ENCODE data around the gene PARP14. TPM values are rescaled to one million over a fixed set of nuclear protein-coding genes. Genes with fewer than 3 reads are reported as not detected.

Gene PARP14
- polyA plus RNA-seq, 2 of the 4 experiments (the other 2 are of a cell fraction) = 7.5 to 23.6 TPM

- TF ChIP-seq NPAS2 (CRISPR knock-in tag; IDR thresholded peaks at IDR 0.05; ENCODE audit: borderline replicate concordance) = no peak
These were observed 36.0 kb downstream of the PARP14 start (continued) for GRCh38 chr3:122716667-122717066.

GRCh38 chr3:122719273-122719921 lies 38.8 kb downstream of the PARP14 start:
- Histone ChIP-seq H3K9me3 (no peaks in the 10 kb centered on the region), H3K4me3 (no peak overlapping the region), H3K27ac (no peak overlapping the region), H3K4me1 (no peaks in the 10 kb centered on the region), H3K4me2 (no peak overlapping the region)
- 83% methylated on average over 3 of the region's 3 CpGs for WGBS (ENCODE audit: missing lambda C conversion rate)
- TF ChIP-seq NPAS2 (CRISPR knock-in tag; IDR thresholded peaks at IDR 0.05; ENCODE audit: borderline replicate concordance) (no peak), FOSL2 (IDR thresholded peaks at IDR 0.05) (no peak), FOSL2 (CRISPR knock-in tag; IDR thresholded peaks at IDR 0.05) (no peak), BHLHE40 (IDR thresholded peaks at IDR 0.05; ENCODE audit: low read depth, low read length) (no peak), HOXA7 (CRISPR knock-in tag; IDR thresholded peaks at IDR 0.05) (no peak), E2F6 (IDR thresholded peaks at IDR 0.05; ENCODE audit: borderline replicate concordance, low read depth) (no peak), ZC3H11A (IDR thresholded peaks at IDR 0.05) (no peak), HOXB5 (CRISPR knock-in tag; IDR thresholded peaks at IDR 0.05) (no peak), POLR2A (IDR thresholded peaks at IDR 0.05; ENCODE audit: low read length) (no peak), MAX (IDR thresholded peaks at IDR 0.05) (no peak), BCL3 (IDR thresholded peaks at IDR 0.05) (no peak), FOSB (CRISPR knock-in tag; IDR thresholded peaks at IDR 0.05) (no peak), JUNB (IDR thresholded peaks at IDR 0.05) (no peak), ESRRA (IDR thresholded peaks at IDR 0.05; ENCODE audit: borderline replicate concordance, low read length) (no peak)
- TF ChIP-seq, protein P1, sequence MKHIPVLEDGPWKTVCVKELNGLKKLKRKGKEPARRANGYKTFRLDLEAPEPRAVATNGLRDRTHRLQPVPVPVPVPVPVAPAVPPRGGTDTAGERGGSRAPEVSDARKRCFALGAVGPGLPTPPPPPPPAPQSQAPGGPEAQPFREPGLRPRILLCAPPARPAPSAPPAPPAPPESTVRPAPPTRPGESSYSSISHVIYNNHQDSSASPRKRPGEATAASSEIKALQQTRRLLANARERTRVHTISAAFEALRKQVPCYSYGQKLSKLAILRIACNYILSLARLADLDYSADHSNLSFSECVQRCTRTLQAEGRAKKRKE (CRISPR knock-in tag; IDR thresholded peaks at IDR 0.05; ENCODE audit: low read depth) = no peak
- ATAC-seq (no peak), DNase-seq (ENCODE audit: low read depth in 1 of 2, low spot score in 1 of 2) (no peak), FAIRE-seq (no peak)
- POLR2A ChIA-PET = no interaction called here
- CTCF ChIA-PET = no interaction called here

- Histone ChIP-seq H3K4me3 (no peak overlapping the region), H3K27ac (no peak overlapping the region), H3K4me2 (no peak overlapping the region), H3K9me3 (no peaks in the 10 kb centered on the region), H3K4me1 (no peaks in the 10 kb centered on the region)
- TF ChIP-seq NPAS2 (CRISPR knock-in tag; IDR thresholded peaks at IDR 0.05; ENCODE audit: borderline replicate concordance) (no peak), NR3C1 (IDR thresholded peaks at IDR 0.05) (no peak), ELK1 (IDR thresholded peaks at IDR 0.05; ENCODE audit: low read depth, low read length) (no peak), HEYL (CRISPR knock-in tag; IDR thresholded peaks at IDR 0.05) (no peak), CEBPB (IDR thresholded peaks at IDR 0.05) (no peak), FOSB (CRISPR knock-in tag; IDR thresholded peaks at IDR 0.05) (no peak), RAD21 (conservative IDR thresholded peaks at IDR 0.05 in 1 of 2, IDR thresholded peaks at IDR 0.05 in 1 of 2) (no peak), MYC (IDR thresholded peaks at IDR 0.05; ENCODE audit: borderline replicate concordance, low read length) (no peak), CBX8 (IDR thresholded peaks at IDR 0.05) (no peak), JUNB (IDR thresholded peaks at IDR 0.05) (no peak), PHF8 (IDR thresholded peaks at IDR 0.05; ENCODE audit: borderline replicate concordance, low read depth) (no peak), HOXB5 (CRISPR knock-in tag; IDR thresholded peaks at IDR 0.05) (no peak), FOXS1 (CRISPR knock-in tag; IDR thresholded peaks at IDR 0.05) (no peak), RCOR1 (IDR thresholded peaks at IDR 0.05; ENCODE audit: low read depth, low read length) (no peak), RARB (CRISPR knock-in tag; IDR thresholded peaks at IDR 0.05) (no peak), EHMT2 (IDR thresholded peaks at IDR 0.05; ENCODE audit: low read depth) (no peak)
- TF ChIP-seq, protein P2, sequence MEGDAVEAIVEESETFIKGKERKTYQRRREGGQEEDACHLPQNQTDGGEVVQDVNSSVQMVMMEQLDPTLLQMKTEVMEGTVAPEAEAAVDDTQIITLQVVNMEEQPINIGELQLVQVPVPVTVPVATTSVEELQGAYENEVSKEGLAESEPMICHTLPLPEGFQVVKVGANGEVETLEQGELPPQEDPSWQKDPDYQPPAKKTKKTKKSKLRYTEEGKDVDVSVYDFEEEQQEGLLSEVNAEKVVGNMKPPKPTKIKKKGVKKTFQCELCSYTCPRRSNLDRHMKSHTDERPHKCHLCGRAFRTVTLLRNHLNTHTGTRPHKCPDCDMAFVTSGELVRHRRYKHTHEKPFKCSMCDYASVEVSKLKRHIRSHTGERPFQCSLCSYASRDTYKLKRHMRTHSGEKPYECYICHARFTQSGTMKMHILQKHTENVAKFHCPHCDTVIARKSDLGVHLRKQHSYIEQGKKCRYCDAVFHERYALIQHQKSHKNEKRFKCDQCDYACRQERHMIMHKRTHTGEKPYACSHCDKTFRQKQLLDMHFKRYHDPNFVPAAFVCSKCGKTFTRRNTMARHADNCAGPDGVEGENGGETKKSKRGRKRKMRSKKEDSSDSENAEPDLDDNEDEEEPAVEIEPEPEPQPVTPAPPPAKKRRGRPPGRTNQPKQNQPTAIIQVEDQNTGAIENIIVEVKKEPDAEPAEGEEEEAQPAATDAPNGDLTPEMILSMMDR (IDR thresholded peaks at IDR 0.05) = no peak
- no peak for ATAC-seq
- DNase-seq (ENCODE audit: low read depth in 1 of 2, low spot score in 1 of 2) = no peak
- ChIA-PET POLR2A (no interaction called here), CTCF (interaction anchor here (1.1 kb wide), 1 partner anchor 32 kb away, joined by 3 read pairs; no protein-coding TSS in a partner anchor)
- no peak for FAIRE-seq
- 92% methylated on average over 18 of the region's 20 CpGs for WGBS (ENCODE audit: missing lambda C conversion rate)
These were observed 44.5 kb downstream of the PARP14 start for GRCh38 chr3:122725106-122725505.
